Esophagus squamous epithelium (tissue), 4 donors: ENCODE results near the gene RNF17.

Source experiments
- POLR2A ChIP-seq, 4 donors: fragments of 450-650 bp; IDR thresholded peaks; one replicate each; pipeline ENCODE4 v1.6.1; 2017; ENCODE audit warnings: antibody characterized with exemption in 4 of 4, mild to moderate bottlenecking in 4 of 4, moderate library complexity in 3 of 4
- TF ChIP-seq, protein P1 (sequence below), 6 experiments: fragments of 450-650 bp in 4 of 6; fragments of 200-600 bp in 2 of 6; sonication (generic) in 2 of 6; IDR thresholded peaks; one replicate each; pipeline ENCODE4 v1.5.1; 2016 to 2019; ENCODE audit warnings: antibody characterized with exemption in 6 of 6, mild to moderate bottlenecking in 4 of 6, moderate library complexity in 4 of 6

GRCh38 chr13:24723206-24723605 is 40.8 kb upstream of the RNF17 start:
- TF ChIP-seq, protein P1, sequence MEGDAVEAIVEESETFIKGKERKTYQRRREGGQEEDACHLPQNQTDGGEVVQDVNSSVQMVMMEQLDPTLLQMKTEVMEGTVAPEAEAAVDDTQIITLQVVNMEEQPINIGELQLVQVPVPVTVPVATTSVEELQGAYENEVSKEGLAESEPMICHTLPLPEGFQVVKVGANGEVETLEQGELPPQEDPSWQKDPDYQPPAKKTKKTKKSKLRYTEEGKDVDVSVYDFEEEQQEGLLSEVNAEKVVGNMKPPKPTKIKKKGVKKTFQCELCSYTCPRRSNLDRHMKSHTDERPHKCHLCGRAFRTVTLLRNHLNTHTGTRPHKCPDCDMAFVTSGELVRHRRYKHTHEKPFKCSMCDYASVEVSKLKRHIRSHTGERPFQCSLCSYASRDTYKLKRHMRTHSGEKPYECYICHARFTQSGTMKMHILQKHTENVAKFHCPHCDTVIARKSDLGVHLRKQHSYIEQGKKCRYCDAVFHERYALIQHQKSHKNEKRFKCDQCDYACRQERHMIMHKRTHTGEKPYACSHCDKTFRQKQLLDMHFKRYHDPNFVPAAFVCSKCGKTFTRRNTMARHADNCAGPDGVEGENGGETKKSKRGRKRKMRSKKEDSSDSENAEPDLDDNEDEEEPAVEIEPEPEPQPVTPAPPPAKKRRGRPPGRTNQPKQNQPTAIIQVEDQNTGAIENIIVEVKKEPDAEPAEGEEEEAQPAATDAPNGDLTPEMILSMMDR (IDR thresholded peaks at IDR 0.05) = no peak
- no peak for TF ChIP-seq POLR2A (IDR thresholded peaks at IDR 0.05)
